ENCODE measurements around the gene LIG3. TPM values are rescaled to one million over a fixed set of nuclear protein-coding genes. Genes with fewer than 3 reads are reported as not detected.

The LIG3 gene
- total RNA-seq, 1 experiment from 2014 or later: 25.5 TPM

GRCh38 chr17:35002876-35003551 is 22.7 kb downstream of the LIG3 start:
- 0 out of 2 replicates have a peak, but pooled peaks cover under 1% of the 10 kb centered on the region for H3K36me3 ChIP-seq (ENCODE audit: low read depth)
- no peaks in the 10 kb centered on the region for H3K27me3 ChIP-seq (ENCODE audit: insufficient read depth, low read depth)
- no peaks in the 10 kb centered on the region for H3K79me2 ChIP-seq (ENCODE audit: low read depth)
- intact Hi-C loops (cut with micrococcal nuclease; ENCODE audit: unreplicated experiment): loop anchor here (1.0 kb wide), 3 partner anchors 16 to 86 kb away; partner anchors contain the start of gene RFFL
- no peaks in the 10 kb centered on the region for H3K9me2 ChIP-seq (ENCODE audit: insufficient read depth)
- BruUV-seq (replicated peaks): no TSS peak
- ChIA-PET CTCF (no interaction called here), POLR2A (ENCODE audit: unreplicated experiment) (no interaction called here)
- H3K4me3 ChIP-seq: no peak overlapping the region
- TF ChIP-seq CTCF (conservative IDR thresholded peaks at IDR 0.05) (no peak), EZH2 (IDR thresholded peaks at IDR 0.05; ENCODE audit: low read depth) (no peak)
- H2AFZ ChIP-seq: no peak overlapping the region
- H3K4me2 ChIP-seq: peak overlapping the region; percentile 50
- H3K27ac ChIP-seq: no peak overlapping the region
- H3K9me3 ChIP-seq (ENCODE audit: insufficient read depth, low read depth): no peaks in the 10 kb centered on the region
- peaks cover 16% of the 10 kb centered on the region; the same call in 1 of the 2 replicates for H3F3A ChIP-seq (ENCODE audit: insufficient read depth, low read depth)
- H4K20me1 ChIP-seq (ENCODE audit: insufficient read depth): no peaks in the 10 kb centered on the region
- peak; percentile 74 to 85 for DNase-seq
- H3K4me1 ChIP-seq (replicated peaks; ENCODE audit: insufficient read depth): peaks cover 23% of the 10 kb centered on the region

GRCh38 chr17:35003778-35004177 is 23.5 kb downstream of the LIG3 start:
- Histone ChIP-seq H3K4me2 (no peak overlapping the region), H3F3A (ENCODE audit: insufficient read depth, low read depth) (peaks cover 16% of the 10 kb centered on the region; the same call in 1 of the 2 replicates), H3K79me2 (ENCODE audit: low read depth) (no peaks in the 10 kb centered on the region), H2AFZ (no peak overlapping the region), H3K36me3 (ENCODE audit: low read depth) (no peaks in the 10 kb centered on the region), H3K4me3 (no peak overlapping the region), H3K27me3 (ENCODE audit: insufficient read depth, low read depth) (no peaks in the 10 kb centered on the region), H3K9me2 (ENCODE audit: insufficient read depth) (no peaks in the 10 kb centered on the region), H3K9me3 (ENCODE audit: insufficient read depth, low read depth) (no peaks in the 10 kb centered on the region), H3K27ac (no peak overlapping the region), H4K20me1 (ENCODE audit: insufficient read depth) (no peaks in the 10 kb centered on the region), H3K4me1 (replicated peaks; ENCODE audit: insufficient read depth) (peaks cover 23% of the 10 kb centered on the region)
- ChIA-PET CTCF (no interaction called here), POLR2A (ENCODE audit: unreplicated experiment) (no interaction called here)
- intact Hi-C loops (cut with micrococcal nuclease; ENCODE audit: unreplicated experiment): loop anchor here (1.0 kb wide), 3 partner anchors 16 to 86 kb away; partner anchors contain the start of gene RFFL
- no peak for TF ChIP-seq EZH2 (IDR thresholded peaks at IDR 0.05; ENCODE audit: low read depth)
- no peak for TF ChIP-seq CTCF (conservative IDR thresholded peaks at IDR 0.05)
- no peak for DNase-seq
- BruUV-seq (replicated peaks): no TSS peak

- Histone ChIP-seq H3K4me2 (no peak overlapping the region), H3F3A (ENCODE audit: insufficient read depth, low read depth) (peaks cover 16% of the 10 kb centered on the region; the same call in 1 of the 2 replicates), H2AFZ (no peak overlapping the region), H3K4me1 (replicated peaks; ENCODE audit: insufficient read depth) (peaks cover 19% of the 10 kb centered on the region), H3K27me3 (ENCODE audit: insufficient read depth, low read depth) (no peaks in the 10 kb centered on the region), H3K9me2 (ENCODE audit: insufficient read depth) (no peaks in the 10 kb centered on the region), H4K20me1 (ENCODE audit: insufficient read depth) (no peaks in the 10 kb centered on the region), H3K36me3 (ENCODE audit: low read depth) (no peaks in the 10 kb centered on the region), H3K79me2 (ENCODE audit: low read depth) (no peaks in the 10 kb centered on the region), H3K9me3 (ENCODE audit: insufficient read depth, low read depth) (no peaks in the 10 kb centered on the region), H3K27ac (no peak overlapping the region), H3K4me3 (no peak overlapping the region)
- DNase-seq: no peak
- intact Hi-C loops (cut with micrococcal nuclease; ENCODE audit: unreplicated experiment): no loop called here
- ChIA-PET CTCF (no interaction called here), POLR2A (ENCODE audit: unreplicated experiment) (no interaction called here)
- no TSS peak for BruUV-seq (replicated peaks)
- TF ChIP-seq EZH2 (IDR thresholded peaks at IDR 0.05; ENCODE audit: low read depth) (no peak), CTCF (conservative IDR thresholded peaks at IDR 0.05) (no peak)
Observed at GRCh38 chr17:35006345-35006744, 26.0 kb downstream of the LIG3 start.
